ENCODE measurements around the gene IL26.

Gene IL26

GRCh38 chr12:68239309-68239982 lies 13.8 kb upstream of the IL26 start:
- TF ChIP-seq POLR2AphosphoS5 (IDR thresholded peaks at IDR 0.05; ENCODE audit: low read depth): no peak
- TF ChIP-seq REST (IDR thresholded peaks at IDR 0.05; ENCODE audit: insufficient replicate concordance, low read depth): no peak
- TF ChIP-seq SPI1 (IDR thresholded peaks at IDR 0.05; ENCODE audit: borderline replicate concordance, low read depth): no peak
- TF ChIP-seq GABPA (IDR thresholded peaks at IDR 0.05; ENCODE audit: low read depth): no peak
- no peak for TF ChIP-seq CTCF (IDR thresholded peaks at IDR 0.05; ENCODE audit: insufficient read depth, low read length)
- Histone ChIP-seq H3K4me3 (replicated peaks; ENCODE audit: insufficient read depth, low read length) (no peak overlapping the region), H3K27me3 (ENCODE audit: insufficient read depth, poor library complexity, severe bottlenecking) (no peaks in the 10 kb centered on the region), H3K27ac (replicated peaks) (no peak overlapping the region)
- DNase-seq (ENCODE audit: low read depth in 1 of 2, low spot score in 1 of 2): no peak

- DNase-seq (ENCODE audit: low read depth in 1 of 2, low spot score in 1 of 2): no peak
- Histone ChIP-seq H3K4me3 (replicated peaks; ENCODE audit: insufficient read depth, low read length) (no peak overlapping the region), H3K27me3 (ENCODE audit: insufficient read depth, poor library complexity, severe bottlenecking) (no peaks in the 10 kb centered on the region), H3K27ac (replicated peaks) (no peak overlapping the region)
- TF ChIP-seq SPI1 (IDR thresholded peaks at IDR 0.05; ENCODE audit: borderline replicate concordance, low read depth) (no peak), GABPA (IDR thresholded peaks at IDR 0.05; ENCODE audit: low read depth) (no peak), POLR2AphosphoS5 (IDR thresholded peaks at IDR 0.05; ENCODE audit: low read depth) (no peak), REST (IDR thresholded peaks at IDR 0.05; ENCODE audit: insufficient replicate concordance, low read depth) (no peak), CTCF (IDR thresholded peaks at IDR 0.05; ENCODE audit: insufficient read depth, low read length) (no peak)
Observed at GRCh38 chr12:68237619-68238018, 12.0 kb upstream of the IL26 start.

GRCh38 chr12:68237078-68237477 lies 11.5 kb upstream of the IL26 start:
- H3K4me3 ChIP-seq (replicated peaks; ENCODE audit: insufficient read depth, low read length): peak overlapping the region; percentile 15
- no peaks in the 10 kb centered on the region for H3K27me3 ChIP-seq (ENCODE audit: insufficient read depth, poor library complexity, severe bottlenecking)
- no peak overlapping the region for H3K27ac ChIP-seq (replicated peaks)
- peak in 1 of 2 experiments; percentile 18 for DNase-seq (ENCODE audit: low read depth in 1 of 2, low spot score in 1 of 2)
- TF ChIP-seq CTCF (IDR thresholded peaks at IDR 0.05; ENCODE audit: insufficient read depth, low read length) (peak; percentile 15), SPI1 (IDR thresholded peaks at IDR 0.05; ENCODE audit: borderline replicate concordance, low read depth) (no peak)

Data from HL-60 (cell line).